HepG2 (cell line): ENCODE results near the gene CLEC4M. TPM values are rescaled to one million over a fixed set of nuclear protein-coding genes. Genes with fewer than 3 reads are reported as not detected.

Experiments
- ATAC-seq: fragments of 200-7000 bp; cut with Tn5 transposase; 3 replicates; pipeline ENCODE4 v1.9.1; 2020; ENCODE audit warnings: mild to moderate bottlenecking, moderate library complexity
- BruUV-seq: library from RNA; stranded (reverse); fragments of 400-500 nt; replicated peaks from 2 replicates; lab custom pipeline; 2021; lab: Mats Ljungman, UMichigan
- CTCF ChIA-PET: fragments of 300-600 bp; formaldehyde crosslinking; extraction: SDS; loops from one replicate; lab custom pipeline; 2021; ENCODE audit warnings: low total read pairs, inconsistent platforms, low intra/inter-chr PET ratio; lab: Yijun Ruan, JAX
- POLR2A ChIA-PET: fragments of 350-600 bp; sonication (Branson Sonifier 250); formaldehyde crosslinking; loops from one replicate; lab custom pipeline; 2020; ENCODE audit warnings: antibody characterized with exemption, inconsistent platforms; lab: Yijun Ruan, JAX
- DNase-seq: peaks from one replicate; pipeline ENCODE4 v3.0.0-alpha.2; 2015; ENCODE audit warnings: low spot score
- FAIRE-seq: peaks from 3 replicates; lab custom pipeline; 2011; peaks lifted over from hg19 to GRCh38; lab: Jason Lieb, UNC
- H2AFZ ChIP-seq: one replicate; pipeline ENCODE4 v1.6.1; 2011; ENCODE audit warnings: low read length, inconsistent platforms
- H3K27ac ChIP-seq: fragments of 300-600 bp; 3 replicates; pipeline ENCODE4 v1.8.0; 2011; ENCODE audit warnings: mixed run types, mild to moderate bottlenecking, mixed read lengths, low read length, inconsistent platforms; ENCODE audit not compliant: insufficient read depth; ENCODE audit errors: extremely low read length
- H3K27me3 ChIP-seq, 2 experiments: fragments of 200-600 bp in 1 of 2; 2 replicates in 1 of 2; 3 replicates in 1 of 2; pipeline versions ENCODE4 v1.6.0 to v1.8.0; 2011; ENCODE audit warnings: low read length in 2 of 2, mild to moderate bottlenecking in 2 of 2, moderate library complexity in 2 of 2, inconsistent platforms in 1 of 2; ENCODE audit not compliant: insufficient read depth in 2 of 2, control insufficient read depth in 1 of 2
- H3K36me3 ChIP-seq, 2 experiments: fragments of 200-600 bp in 1 of 2; replicated peaks in 1 of 2; 2 replicates in 1 of 2; 3 replicates in 1 of 2; pipeline versions ENCODE4 v1.5.1 to v1.8.0; 2011; ENCODE audit warnings: low read length in 2 of 2, inconsistent platforms in 1 of 2; ENCODE audit not compliant: insufficient read depth in 2 of 2, control insufficient read depth in 1 of 2
- H3K4me1 ChIP-seq: 2 replicates; pipeline ENCODE4 v1.5.1; 2012; ENCODE audit warnings: low read length, inconsistent platforms; ENCODE audit not compliant: insufficient read depth
- H3K4me2 ChIP-seq: 2 replicates; pipeline ENCODE4 v1.6.0; 2011; ENCODE audit warnings: low read depth, low read length, inconsistent platforms
- H3K4me3 ChIP-seq, 3 experiments: fragments of 200-600 bp in 1 of 3; sonication (generic), shearing (Covaris generic) in 1 of 3; replicated peaks in 1 of 3; 2 replicates each; pipeline ENCODE4 v1.5.1; 2011 to 2016; ENCODE audit warnings: low read length in 3 of 3, inconsistent platforms in 2 of 3, low read depth in 2 of 3, mild to moderate bottlenecking in 2 of 3, control low read depth in 1 of 3, mixed read lengths in 1 of 3; ENCODE audit not compliant: insufficient read depth in 1 of 3
- H3K79me2 ChIP-seq: one replicate; pipeline ENCODE4 v1.6.1; 2011; ENCODE audit warnings: low read length, inconsistent platforms; ENCODE audit not compliant: insufficient read depth
- H3K9ac ChIP-seq: 2 replicates; pipeline ENCODE4 v1.6.0; 2011; ENCODE audit warnings: mild to moderate bottlenecking, low read depth, low read length, inconsistent platforms; ENCODE audit not compliant: insufficient read depth
- H3K9me3 ChIP-seq: 2 replicates; pipeline ENCODE4 v1.5.1; 2012; ENCODE audit warnings: mild to moderate bottlenecking, low read length
- H4K20me1 ChIP-seq: 2 replicates; pipeline ENCODE4 v1.6.0; 2011; ENCODE audit warnings: inconsistent platforms, mild to moderate bottlenecking, low read length, moderate library complexity; ENCODE audit not compliant: insufficient read depth
- AGO1 ChIP-seq: fragments of 200-400 bp; formaldehyde crosslinking; IDR thresholded peaks from 2 replicates; pipeline ENCODE4 v1.6.1; 2017; ENCODE audit warnings: mild to moderate bottlenecking, low read depth, low read length, moderate library complexity; ENCODE audit not compliant: poor library complexity, severe bottlenecking
- NR2C2 ChIP-seq: sonication (generic); formaldehyde crosslinking; IDR thresholded peaks from 2 replicates; pipeline ENCODE4 v1.4.0; 2020; ENCODE audit warnings: missing genetic modification reagents, mild to moderate bottlenecking, moderate library complexity, borderline replicate concordance
- RARA ChIP-seq: IDR thresholded peaks from 2 replicates; pipeline ENCODE4 v1.6.1; 2016; ENCODE audit warnings: missing genetic modification reagents, missing compliant biosample characterization
- RBM39 ChIP-seq: fragments of 200-400 bp; formaldehyde crosslinking; IDR thresholded peaks from one replicate; pipeline ENCODE4 v1.6.1; 2018; ENCODE audit warnings: antibody characterized with exemption, mild to moderate bottlenecking, low read depth, low read length; ENCODE audit not compliant: poor library complexity, severe bottlenecking
- RXRA ChIP-seq: sonication (generic); formaldehyde crosslinking; IDR thresholded peaks from 2 replicates; pipeline ENCODE4 v1.5.1; 2020; ENCODE audit warnings: missing genetic modification reagents
- ZNF549 ChIP-seq: sonication (generic); formaldehyde crosslinking; IDR thresholded peaks from 2 replicates; pipeline ENCODE4 v1.5.0; 2020; ENCODE audit warnings: missing genetic modification reagents
- WGBS: methylation state at CpG from one replicate; pipeline ENCODE4 v1.1.6; 2017; ENCODE audit warnings: low lambda C conversion rate; 5-methylcytosine and 5-hydroxymethylcytosine counted together
- in situ Hi-C: cut with HindIII; loops from 2 replicates; pipeline ENCODE4 v1.10.0; 2017; ENCODE audit warnings: low pct_unique_long_range_greater_than_20kb; ENCODE audit not compliant: extremely low pct_ligation_motif_present
- intact Hi-C: fragments of 100-400 bp; cut with micrococcal nuclease; formaldehyde crosslinking; loops from one replicate; pipeline ENCODE4 v1.10.0; 2022; ENCODE audit not compliant: unreplicated experiment
- polyA plus RNA-seq, 8 experiments: library from polyadenylated mRNA; depleted of rRNA in 3 of 8; stranded (reverse) in 7 of 8; unstranded in 1 of 8; fragments of >200 nt; fragmentation: Illumina TruSeq in 4 of 8; extraction: Trizol in 4 of 8; gene quantifications; 2 replicates each; pipeline versions ENCODE4 v1.2.1 to v1.2.3, GENCODE V29; 2011 to 2016; ENCODE audit warnings: low read depth in 4 of 8, missing spikeins in 1 of 8, mixed read lengths in 1 of 8; ENCODE audit not compliant: insufficient read depth in 1 of 8
- total RNA-seq, 5 experiments: library from RNA; depleted of rRNA; stranded (reverse); fragments of >200 nt; fragmentation: Illumina TruSeq; extraction: Trizol; gene quantifications; 2 replicates each; pipeline ENCODE4 v1.2.3, GENCODE V29; 2016; ENCODE audit warnings: low read depth in 1 of 5

Gene CLEC4M
- total and polyA plus RNA-seq, 2 of the 13 experiments (the other 11 are each of a cell fraction or from before 2014, with no cell fraction given) = not detected

DNA sequence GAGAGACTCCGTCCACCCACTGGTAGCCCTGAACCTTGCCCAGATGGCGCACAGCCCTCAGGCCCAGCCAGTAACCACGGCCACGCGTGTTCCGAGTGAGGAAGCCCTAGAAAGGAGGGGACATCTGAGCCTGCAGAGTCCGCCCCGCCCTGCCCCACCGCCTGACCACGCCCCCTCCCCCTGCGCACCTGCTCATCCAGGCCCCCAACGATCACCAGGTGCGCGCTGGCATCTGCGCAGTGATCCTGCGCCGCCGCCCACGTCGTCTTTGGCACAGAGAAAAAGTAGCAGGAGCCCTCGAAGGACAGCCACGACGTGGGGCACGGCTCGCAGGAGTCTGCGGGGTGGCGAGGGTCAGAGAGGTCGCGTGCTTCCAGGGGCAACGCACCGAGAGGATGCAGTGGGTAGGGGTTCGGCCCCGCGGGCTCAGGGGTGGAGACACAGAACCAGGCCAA, 33.2 kb upstream of the CLEC4M start:
- in situ Hi-C loops = no loop called here
- no peak overlapping the region for H3K4me3 ChIP-seq

DNA sequence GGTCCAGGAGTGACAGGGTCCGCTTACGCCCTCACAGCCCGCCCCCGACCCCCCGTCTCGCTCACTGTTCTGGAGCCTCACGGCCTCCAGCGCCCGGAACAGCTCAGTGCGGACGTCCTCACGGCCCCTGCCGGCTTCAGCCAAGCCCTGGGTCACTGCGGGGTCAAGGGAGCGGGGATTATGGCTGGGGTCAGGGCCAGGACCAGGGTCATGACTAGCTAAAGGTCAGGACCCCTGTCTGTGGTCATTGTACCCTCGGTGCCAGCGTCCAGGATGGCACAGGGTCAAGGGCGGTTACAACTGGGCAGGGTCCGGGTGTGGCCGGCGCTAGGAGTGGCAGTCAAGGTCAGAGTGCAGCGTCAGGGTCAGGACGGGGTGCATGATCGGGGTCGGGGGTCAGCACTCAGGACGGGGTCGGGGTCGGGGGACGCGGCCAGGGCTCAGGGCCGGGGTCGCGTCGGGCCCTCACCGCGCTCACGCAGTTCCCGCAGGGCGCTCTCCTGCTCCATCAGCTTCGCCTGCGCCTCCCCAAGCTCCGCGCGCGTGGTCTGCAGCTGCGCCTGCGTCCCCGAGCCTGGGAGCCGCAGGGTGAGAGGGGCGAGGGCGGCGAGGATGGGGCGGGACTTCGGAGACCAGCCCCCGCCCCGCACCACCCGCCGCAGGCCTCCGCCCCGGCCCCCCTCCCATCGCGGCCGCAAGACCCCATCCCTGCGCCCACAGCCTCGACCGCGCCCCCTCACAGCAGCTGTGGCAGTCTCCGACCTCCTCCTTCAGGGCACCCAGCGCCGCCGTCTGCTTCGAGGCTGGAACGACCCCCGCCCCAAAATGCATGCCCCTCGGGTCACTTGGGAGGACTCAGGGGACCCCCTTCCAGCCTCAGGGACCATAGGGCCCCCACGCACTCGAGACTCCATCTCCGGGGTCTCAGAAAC, 32.5 kb upstream of the CLEC4M start:
- FAIRE-seq = no peak
- H3K4me2 ChIP-seq = no peak overlapping the region
- intact Hi-C loops = no loop called here
- H3K27ac ChIP-seq = no peak overlapping the region
- BruUV-seq = no TSS peak
- 33% methylated on average over 24 of the region's 78 CpGs for WGBS
- H3K27me3 ChIP-seq = peaks cover 1 to 31% of the 10 kb centered on the region in 2 experiments; a peak in 3 of 5 replicates
- TF ChIP-seq RARA (CRISPR knock-in tag) (0 out of 2 replicates have a peak, but pooled peaks have one; percentile 16), ZNF549 (CRISPR knock-in tag) (no peak), NR2C2 (CRISPR knock-in tag) (peak; percentile 55; the same call in 1 of the 2 replicates), RXRA (CRISPR knock-in tag) (0 out of 2 replicates have a peak, but pooled peaks have one; percentile 13)
- TF ChIP-seq, all 625 proteins: peak for 3
- ChIA-PET POLR2A (no interaction called here), CTCF (no interaction called here)
- Histone ChIP-seq H3K9me3 (no peaks in the 10 kb centered on the region), H3K79me2 (no peaks in the 10 kb centered on the region), H3K4me3 (no peak overlapping the region), H2AFZ (no peak overlapping the region), H3K36me3 (no peaks in the 10 kb centered on the region), H4K20me1 (no peaks in the 10 kb centered on the region), H3K9ac (no peak overlapping the region), H3K4me1 (no peaks in the 10 kb centered on the region)
- no peak for DNase-seq
- in situ Hi-C loops = no loop called here
- peak; percentile 26; the same call in 2 of the 3 replicates for ATAC-seq

More for the DNA sequence above, 33.2 kb upstream of the CLEC4M start:
- Histone ChIP-seq H2AFZ (no peak overlapping the region), H3K27ac (no peak overlapping the region), H3K79me2 (no peaks in the 10 kb centered on the region), H3K36me3 (no peaks in the 10 kb centered on the region), H4K20me1 (no peaks in the 10 kb centered on the region), H3K9ac (no peak overlapping the region), H3K4me1 (no peaks in the 10 kb centered on the region), H3K27me3 (peaks cover 1 to 31% of the 10 kb centered on the region in 2 experiments; a peak in 3 of 5 replicates), H3K4me2 (no peak overlapping the region), H3K9me3 (no peaks in the 10 kb centered on the region)
- intact Hi-C loops = no loop called here
- TF ChIP-seq AGO1 (no peak), RBM39 (no peak)
- no peak for ATAC-seq
- ChIA-PET CTCF (no interaction called here), POLR2A (no interaction called here)
- WGBS = 41% methylated on average over 15 of the region's 34 CpGs
- FAIRE-seq = no peak
- no TSS peak for BruUV-seq
- no peak for DNase-seq
